HG02610 (cell line): ENCODE results near the gene SLC34A3.
"Not testable (repeated sequence)": the region's sequence is repeated elsewhere in the genome, so short reads cannot be mapped to it uniquely, and the experiment has no call there.

Experiments
- ATAC-seq: cut with Tn5 transposase; IDR thresholded peaks from one replicate; pipeline ENCODE4 v1.9.1; 2021; ENCODE audit warnings: mild to moderate bottlenecking, moderate library complexity; ENCODE audit not compliant: unreplicated experiment

The SLC34A3 gene

GRCh38 chr9:137228968-137229896 is 1.5 kb upstream of the SLC34A3 start:
- ATAC-seq, result no peak

- no peak for ATAC-seq
These were observed 597 bp upstream of the SLC34A3 start for GRCh38 chr9:137229903-137230704.

- ATAC-seq, result no peak
These were observed 805 bp downstream of the SLC34A3 start for GRCh38 chr9:137231372-137232039.

- no peak for ATAC-seq
These were observed 1.4 kb downstream of the SLC34A3 start for GRCh38 chr9:137232101-137232500.

GRCh38 chr9:137232510-137232909 is 1.8 kb downstream of the SLC34A3 start:
- no peak for ATAC-seq

GRCh38 chr9:137233143-137233980 is 2.7 kb downstream of the SLC34A3 start:
- no peak for ATAC-seq

- ATAC-seq, result no peak
These were observed 3.5 kb downstream of the SLC34A3 start for GRCh38 chr9:137234055-137234697.

- ATAC-seq, result no peak
These were observed 4.2 kb downstream of the SLC34A3 start for GRCh38 chr9:137234758-137235423.

- no peak for ATAC-seq
These were observed 4.9 kb downstream of the SLC34A3 start for GRCh38 chr9:137235424-137236237.

- ATAC-seq, result no peak
These were observed 5.7 kb downstream of the SLC34A3 start for GRCh38 chr9:137236238-137236935.

GRCh38 chr9:137236936-137237421 is 6.3 kb downstream of the SLC34A3 start:
- no peak for ATAC-seq

GRCh38 chr9:137237759-137238726 is 7.3 kb downstream of the SLC34A3 start:
- ATAC-seq, result no peak

- not testable (repeated sequence) for ATAC-seq
These were observed 9.0 kb downstream of the SLC34A3 start for GRCh38 chr9:137239541-137240200.

GRCh38 chr9:137240318-137240840 is 9.7 kb downstream of the SLC34A3 start:
- peak; percentile 21 for ATAC-seq

GRCh38 chr9:137240841-137241489 is 10.3 kb downstream of the SLC34A3 start, which contains the start of gene TUBB4B:
Gene TUBB4B, plus strand, starts transcription at chr9:137241287. Its CDS starts 74 bp downstream, at chr9:137241361.
- ATAC-seq, result peak; percentile 77
